MV-4-11 (cell line): ENCODE measurements around the gene SEMA3F.

Source experiments
- DNase-seq: peaks from one replicate; lab custom pipeline; 2025; lab: John Stamatoyannopoulos, UW

The SEMA3F gene

GRCh38 chr3:50154840-50155490 is at the start of gene SEMA3F:
Gene SEMA3F, plus strand, starts transcription at chr3:50155324. Its CDS starts 4,299 bp downstream, at chr3:50159623.
- DNase-seq = peak; percentile 56

DNA sequence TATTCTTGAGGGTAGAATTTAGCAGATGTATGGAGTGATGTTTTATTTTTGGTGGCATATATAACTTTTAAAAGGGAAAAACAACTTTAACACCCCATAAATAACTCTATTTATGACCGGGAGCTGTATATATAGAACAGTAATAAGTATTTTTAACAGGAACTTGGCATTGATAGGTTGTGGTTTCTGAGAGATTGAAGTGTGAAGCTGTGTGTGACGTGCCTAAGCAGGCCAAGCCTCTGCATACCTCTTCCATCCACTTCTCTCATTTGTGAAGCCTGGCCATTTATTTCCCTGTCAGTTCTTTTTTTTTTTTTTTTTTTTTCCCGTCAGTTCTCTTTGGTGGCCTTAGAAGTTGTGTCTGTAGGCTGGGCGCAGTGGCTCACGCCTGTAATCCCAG is 43.4 kb upstream of the SEMA3F start:
- DNase-seq = no peak

DNA sequence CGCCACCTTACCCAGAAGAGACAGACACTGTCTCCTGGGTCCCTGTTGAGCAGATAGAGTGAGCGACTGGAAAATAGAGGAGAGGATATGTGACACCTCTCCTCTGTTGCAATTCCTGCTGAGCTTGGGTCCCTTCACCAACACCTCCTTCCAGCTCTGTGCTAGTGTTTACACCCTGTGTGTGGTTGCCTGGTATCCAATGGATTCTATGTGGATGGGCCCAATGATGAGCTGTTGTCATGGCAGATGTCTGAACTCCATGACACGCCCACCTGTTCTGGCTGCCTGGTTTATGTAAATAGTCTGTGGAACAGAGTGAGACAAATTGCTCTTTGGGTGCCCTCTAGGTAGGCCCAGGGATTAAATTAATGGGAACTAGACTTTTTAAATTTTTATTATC is 42.7 kb upstream of the SEMA3F start:
- no peak for DNase-seq

GRCh38 chr3:50117120-50117519 is 38.0 kb upstream of the SEMA3F start:
- no peak for DNase-seq

DNA sequence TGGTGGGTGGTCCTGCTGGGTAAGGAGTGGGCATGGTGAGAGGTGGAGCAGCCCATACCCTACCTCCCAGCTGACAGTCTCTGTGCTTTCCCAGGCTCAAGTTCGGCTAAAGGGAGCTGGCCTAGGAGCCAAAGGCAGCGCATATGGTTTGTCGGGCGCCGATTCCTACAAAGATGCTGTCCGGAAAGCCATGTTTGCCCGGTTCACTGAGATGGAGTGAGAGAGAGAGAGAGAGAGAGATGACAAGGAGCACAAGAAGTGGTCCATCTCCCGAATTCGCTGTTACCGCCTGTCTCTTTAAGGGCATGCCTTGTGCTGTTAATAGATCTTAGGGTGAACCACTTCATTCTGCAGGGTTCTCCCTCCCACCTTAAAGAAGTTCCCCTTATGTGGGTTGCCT is 36.9 kb upstream of the SEMA3F start:
- DNase-seq = no peak

- no peak for DNase-seq
Measured at GRCh38 chr3:50119786-50120185, 35.3 kb upstream of the SEMA3F start.

- DNase-seq = no peak
Measured at GRCh38 chr3:50120364-50121071, 34.6 kb upstream of the SEMA3F start.

DNA sequence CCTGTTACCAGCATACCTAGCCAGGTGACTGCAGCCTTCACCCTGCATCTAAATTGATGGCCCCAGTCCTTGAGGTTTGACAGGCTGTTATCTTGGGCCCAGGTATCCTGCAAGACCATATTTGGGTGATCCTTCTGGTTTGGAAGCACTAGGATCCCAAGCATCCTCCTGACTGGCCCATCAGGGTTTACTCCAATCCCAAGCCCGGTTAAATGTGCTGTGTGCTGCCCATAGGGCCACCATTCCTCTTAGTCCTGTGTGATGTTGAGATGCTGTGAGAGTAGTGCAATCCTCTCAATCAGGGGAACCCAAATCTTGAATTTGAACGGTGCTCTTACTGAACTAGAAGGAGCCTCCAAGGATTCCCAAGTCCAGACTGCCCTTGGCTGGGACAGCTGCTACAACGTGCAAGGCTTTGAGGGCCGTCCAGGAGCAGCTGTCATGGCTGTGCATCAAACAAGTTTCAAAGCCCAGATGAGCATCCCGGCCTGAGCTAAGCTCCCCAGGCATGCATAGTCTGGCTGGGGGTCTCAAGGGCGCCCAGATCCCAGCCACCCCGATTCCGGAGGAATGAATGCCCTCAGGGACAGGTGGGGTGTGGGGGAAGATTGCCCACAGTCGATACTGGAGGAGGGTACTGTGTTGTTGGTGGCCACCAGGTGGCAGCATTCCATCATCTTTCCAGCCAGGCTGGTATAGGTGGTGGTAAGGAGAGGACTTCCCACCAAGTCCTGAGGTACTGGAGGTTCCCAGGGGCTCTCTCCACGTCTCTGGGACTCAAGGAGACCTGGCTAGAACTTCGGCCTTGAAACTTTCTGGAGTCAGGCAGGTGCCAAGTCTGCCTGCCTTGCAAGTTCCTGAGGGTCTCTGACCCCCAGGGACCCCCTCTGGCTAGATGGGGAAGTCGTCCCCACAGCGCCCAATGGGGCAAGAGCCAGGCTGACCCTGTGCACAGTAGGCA is 33.8 kb upstream of the SEMA3F start:
- DNase-seq = peak; percentile 57

DNA sequence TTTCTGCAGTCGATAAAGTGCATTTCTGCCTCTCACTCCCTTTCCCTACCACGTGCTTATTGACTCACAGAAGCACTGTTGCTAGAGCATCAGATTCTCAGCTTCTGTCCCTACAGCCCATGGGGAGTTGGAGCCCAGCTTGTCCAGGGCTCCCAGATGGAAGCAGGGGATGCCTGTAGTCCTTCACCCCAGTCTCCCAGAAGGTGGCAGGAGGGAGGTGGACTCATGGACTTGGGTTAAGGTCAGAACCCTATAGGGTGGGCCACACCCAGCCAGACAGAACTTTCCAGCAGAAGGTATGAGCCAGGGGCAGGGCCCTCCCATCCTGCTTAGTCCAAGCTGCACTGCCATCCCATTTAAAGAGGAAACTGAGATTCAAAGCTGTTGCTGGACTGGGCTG is 33.1 kb upstream of the SEMA3F start:
- no peak for DNase-seq

DNA sequence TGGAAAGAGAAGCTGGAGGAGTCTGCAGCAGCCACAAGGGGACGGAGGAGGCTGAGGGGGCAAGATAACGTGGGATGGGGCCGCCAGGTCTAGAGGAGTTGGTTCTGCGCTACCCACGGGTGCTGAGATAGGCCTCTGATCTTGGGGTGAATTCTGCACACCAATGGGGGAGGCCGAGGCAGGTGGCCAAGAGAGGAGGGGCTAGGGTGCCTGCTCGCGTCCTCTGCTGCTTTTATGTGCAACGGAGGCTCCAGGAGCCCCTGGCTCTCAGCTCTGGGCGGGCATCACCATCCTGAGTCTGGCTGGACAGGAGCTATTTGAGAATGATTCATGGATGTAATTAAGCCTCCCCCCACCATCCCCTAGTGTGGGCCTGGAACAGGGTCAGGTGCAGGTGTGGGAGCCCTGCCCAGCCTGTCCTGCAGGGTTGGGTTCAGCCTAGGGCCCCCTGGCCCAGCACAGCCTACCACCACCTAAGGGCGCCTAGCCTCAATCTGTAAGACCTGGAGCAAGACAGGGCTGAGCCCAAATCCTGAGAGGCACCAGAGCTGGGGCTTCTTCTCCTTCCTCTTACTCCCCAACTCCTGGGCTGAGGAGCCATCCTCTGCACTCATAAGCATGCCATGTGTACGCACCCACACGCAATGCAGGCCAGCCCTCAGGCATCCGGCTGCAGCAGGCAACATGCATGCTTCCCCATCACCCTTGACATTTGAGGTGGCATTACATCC is 32.3 kb upstream of the SEMA3F start:
- no peak for DNase-seq

DNA sequence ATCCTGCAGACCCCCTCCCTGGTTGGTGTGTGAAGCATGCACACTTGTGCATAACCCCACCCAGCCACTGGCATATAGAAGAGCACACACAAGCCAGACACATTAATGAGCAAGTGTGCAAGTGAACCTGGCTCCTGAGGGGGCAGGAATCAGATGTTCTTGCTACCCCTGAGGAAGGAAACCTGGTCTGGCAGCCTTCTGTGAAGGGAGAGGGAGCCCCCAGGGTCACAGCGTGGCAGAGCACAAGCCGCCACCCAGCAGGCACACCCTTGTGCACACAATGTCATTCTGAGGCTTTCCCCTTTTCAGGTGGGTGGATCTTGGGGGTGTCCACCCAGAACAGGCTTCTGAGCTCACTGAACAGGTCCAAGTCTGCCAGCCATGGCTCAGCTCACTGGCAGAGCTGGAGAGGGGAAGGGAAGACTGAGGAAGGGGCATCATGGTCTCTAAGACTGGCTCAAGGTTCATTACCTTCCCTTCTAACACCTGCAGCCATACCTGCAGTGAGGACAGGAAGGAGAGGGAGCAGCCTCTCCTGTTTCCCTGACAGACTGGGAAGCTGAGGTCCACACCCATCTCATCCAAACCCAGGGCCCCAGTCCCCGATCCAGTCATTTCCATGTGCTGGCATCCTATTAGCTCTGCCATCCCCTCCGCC is 31.6 kb upstream of the SEMA3F start:
- DNase-seq = no peak

GRCh38 chr3:50124052-50124799 is 30.9 kb upstream of the SEMA3F start:
- DNase-seq = no peak

DNA sequence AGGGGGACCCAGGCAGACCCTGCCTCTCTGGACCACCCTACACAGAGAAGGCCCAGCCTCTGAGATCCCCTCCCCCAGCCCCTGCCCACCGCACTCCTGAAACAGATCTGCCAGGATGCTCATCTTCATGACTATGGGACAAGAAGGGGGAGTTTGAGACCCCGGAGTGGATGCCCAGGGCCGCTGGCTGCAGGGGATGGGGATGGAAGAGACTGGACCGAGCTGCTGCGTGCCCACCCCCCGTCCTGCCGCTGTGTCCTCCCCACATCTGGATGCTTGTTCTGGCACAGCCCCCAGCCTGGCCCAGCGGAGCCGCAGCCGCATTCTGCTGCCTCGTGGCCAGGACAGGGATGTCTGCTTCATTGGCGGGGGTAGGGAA is 30.3 kb upstream of the SEMA3F start:
- no peak for DNase-seq

- no peak for DNase-seq
Measured at GRCh38 chr3:50125541-50126286, 29.4 kb upstream of the SEMA3F start.

DNA sequence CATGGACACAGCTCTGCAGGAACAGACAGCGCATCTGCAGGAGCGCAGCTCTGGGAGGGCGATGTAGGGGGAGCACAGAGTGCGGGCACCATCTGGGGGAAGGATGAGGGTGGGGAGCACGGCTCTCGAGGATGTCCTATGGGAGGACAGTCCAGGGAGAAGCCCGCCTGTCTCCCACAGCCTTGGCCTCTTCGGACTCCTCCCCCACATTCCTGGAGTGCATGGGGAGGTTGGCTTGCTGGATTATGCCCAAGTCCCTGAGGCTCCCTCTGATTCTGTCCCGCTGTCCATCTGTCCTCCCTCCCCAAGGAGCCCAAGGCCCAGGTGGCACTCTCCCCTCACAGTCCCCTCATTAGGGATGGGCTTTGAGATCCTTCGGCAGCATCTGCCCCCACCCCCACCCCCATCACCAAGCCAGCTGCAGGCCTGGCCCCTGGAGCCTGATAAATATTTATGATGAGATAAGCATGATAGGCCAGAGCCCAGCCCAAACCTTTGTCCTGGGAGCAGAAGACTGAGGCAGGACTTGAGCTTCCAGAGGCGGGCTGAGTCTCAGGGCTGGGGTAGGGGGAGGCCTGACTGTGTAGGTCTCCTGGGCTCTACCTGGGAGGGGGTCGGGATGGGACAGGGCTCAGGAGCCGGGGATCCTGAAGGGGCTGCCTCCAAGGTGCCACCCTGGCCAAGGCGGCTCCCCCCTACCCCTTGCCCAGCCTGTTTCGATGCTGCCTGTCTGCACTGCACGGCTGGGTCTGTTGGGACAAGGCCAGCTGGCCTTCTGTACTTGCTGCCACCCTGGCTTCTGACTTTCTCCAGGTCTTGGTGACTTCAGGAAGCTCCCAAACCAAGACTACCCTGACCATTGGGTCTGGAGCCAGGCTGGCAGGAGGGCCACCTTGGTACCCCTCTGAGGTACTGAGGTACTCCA is 28.6 kb upstream of the SEMA3F start:
- DNase-seq = no peak

DNA sequence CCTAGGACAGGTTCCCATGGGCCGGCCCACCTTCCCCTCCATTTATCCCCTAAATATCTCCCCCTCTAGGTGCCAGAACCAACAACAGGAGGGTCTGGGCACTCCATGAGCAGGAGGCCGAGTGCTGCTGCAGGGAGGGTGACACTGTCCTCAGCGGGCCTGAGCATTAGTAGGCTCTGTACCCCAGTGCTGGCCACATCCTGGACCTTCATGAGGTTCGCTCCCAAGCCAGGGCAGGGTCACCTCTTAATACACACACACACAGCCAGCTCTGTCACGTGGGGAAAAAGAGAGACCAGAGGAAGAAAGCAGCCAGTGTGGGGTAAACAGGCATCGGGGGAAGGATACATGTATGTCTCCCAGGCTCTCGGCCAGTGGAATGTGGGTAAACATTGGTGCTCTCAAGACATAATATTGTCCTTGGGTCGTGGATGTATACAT is 27.9 kb upstream of the SEMA3F start:
- DNase-seq = no peak

GRCh38 chr3:50128001-50128400 is 27.1 kb upstream of the SEMA3F start:
- no peak for DNase-seq

DNA sequence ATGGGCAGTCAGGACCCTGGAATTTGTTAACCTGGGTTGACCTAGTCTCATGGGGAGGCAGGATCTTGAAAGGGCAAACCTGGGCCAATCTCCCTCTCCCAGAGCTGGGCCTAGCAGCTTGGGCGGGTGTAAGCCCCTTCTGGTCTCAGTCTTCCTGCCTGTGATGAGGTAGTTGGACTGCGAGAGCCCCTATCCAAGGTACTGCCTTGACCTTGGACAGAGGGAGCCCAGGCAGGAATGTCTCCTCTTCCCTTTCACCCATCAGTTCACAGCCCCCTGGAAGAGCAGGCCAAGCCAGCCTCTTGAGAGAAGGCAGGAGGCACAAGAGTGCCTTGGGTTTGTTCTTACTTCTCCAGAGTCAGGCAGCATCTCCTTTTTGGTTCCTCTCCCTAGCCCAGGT is 24.7 kb upstream of the SEMA3F start:
- no peak for DNase-seq
